AG04450 (cell line): ENCODE data around the gene NANOS2. TPM values are rescaled to one million over a fixed set of nuclear protein-coding genes. Genes with fewer than 3 reads are reported as not detected.

ENCODE experiments used
- CTCF ChIA-PET: fragments of 300-600, 350-600 bp; formaldehyde crosslinking; extraction: SDS; loops from one replicate; lab custom pipeline; 2022; ENCODE audit warnings: antibody characterized with exemption, inconsistent platforms; lab: Charles Lee
- POLR2A ChIA-PET: fragments of 350-600 bp; formaldehyde crosslinking; extraction: SDS; loops from one replicate; lab custom pipeline; 2021; ENCODE audit warnings: antibody characterized with exemption, inconsistent platforms; lab: Yijun Ruan, JAX
- DNase-seq: peaks from one replicate; pipeline ENCODE4 v3.0.0-alpha.2; 2011; ENCODE audit warnings: low read depth, low spot score
- H3K27ac ChIP-seq: one replicate; pipeline ENCODE4 v1.5.1; 2012; ENCODE audit warnings: low read depth, low read length, control low read depth
- H3K27me3 ChIP-seq: one replicate; pipeline ENCODE4 v1.6.0; 2012; ENCODE audit warnings: low read length; ENCODE audit not compliant: control insufficient read depth, insufficient read depth
- H3K4me3 ChIP-seq: 2 replicates; pipeline ENCODE4 v1.5.1; 2011; ENCODE audit warnings: mild to moderate bottlenecking, low read depth, low read length, control low read depth
- H3K9me3 ChIP-seq: 2 replicates; pipeline ENCODE4 v1.5.1; 2012; ENCODE audit warnings: low read length; ENCODE audit not compliant: control insufficient read depth, insufficient read depth
- polyA plus RNA-seq: library from polyadenylated mRNA; depleted of rRNA; stranded (reverse); fragments of >200 nt; gene quantifications from 2 replicates; pipeline ENCODE4 v1.2.3, GENCODE V29; 2011
- TF ChIP-seq, protein P1 (sequence below): IDR thresholded peaks from 2 replicates; pipeline ENCODE4 v1.5.1; 2011; ENCODE audit warnings: low read depth, low read length, control low read depth, inconsistent platforms

The NANOS2 gene
- polyA plus RNA-seq, 1 experiment, result not detected

GRCh38 chr19:45938733-45939319, 24.2 kb upstream of the NANOS2 start:
- Histone ChIP-seq H3K27ac (no peak overlapping the region), H3K27me3 (peaks cover 44% of the 10 kb centered on the region), H3K9me3 (peaks cover 6% of the 10 kb centered on the region; the same call in 1 of the 2 replicates), H3K4me3 (no peak overlapping the region)
- POLR2A ChIA-PET, result no interaction called here
- DNase-seq, result no peak
- CTCF ChIA-PET, result no interaction called here
- TF ChIP-seq, protein P1, sequence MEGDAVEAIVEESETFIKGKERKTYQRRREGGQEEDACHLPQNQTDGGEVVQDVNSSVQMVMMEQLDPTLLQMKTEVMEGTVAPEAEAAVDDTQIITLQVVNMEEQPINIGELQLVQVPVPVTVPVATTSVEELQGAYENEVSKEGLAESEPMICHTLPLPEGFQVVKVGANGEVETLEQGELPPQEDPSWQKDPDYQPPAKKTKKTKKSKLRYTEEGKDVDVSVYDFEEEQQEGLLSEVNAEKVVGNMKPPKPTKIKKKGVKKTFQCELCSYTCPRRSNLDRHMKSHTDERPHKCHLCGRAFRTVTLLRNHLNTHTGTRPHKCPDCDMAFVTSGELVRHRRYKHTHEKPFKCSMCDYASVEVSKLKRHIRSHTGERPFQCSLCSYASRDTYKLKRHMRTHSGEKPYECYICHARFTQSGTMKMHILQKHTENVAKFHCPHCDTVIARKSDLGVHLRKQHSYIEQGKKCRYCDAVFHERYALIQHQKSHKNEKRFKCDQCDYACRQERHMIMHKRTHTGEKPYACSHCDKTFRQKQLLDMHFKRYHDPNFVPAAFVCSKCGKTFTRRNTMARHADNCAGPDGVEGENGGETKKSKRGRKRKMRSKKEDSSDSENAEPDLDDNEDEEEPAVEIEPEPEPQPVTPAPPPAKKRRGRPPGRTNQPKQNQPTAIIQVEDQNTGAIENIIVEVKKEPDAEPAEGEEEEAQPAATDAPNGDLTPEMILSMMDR, result no peak

DNA sequence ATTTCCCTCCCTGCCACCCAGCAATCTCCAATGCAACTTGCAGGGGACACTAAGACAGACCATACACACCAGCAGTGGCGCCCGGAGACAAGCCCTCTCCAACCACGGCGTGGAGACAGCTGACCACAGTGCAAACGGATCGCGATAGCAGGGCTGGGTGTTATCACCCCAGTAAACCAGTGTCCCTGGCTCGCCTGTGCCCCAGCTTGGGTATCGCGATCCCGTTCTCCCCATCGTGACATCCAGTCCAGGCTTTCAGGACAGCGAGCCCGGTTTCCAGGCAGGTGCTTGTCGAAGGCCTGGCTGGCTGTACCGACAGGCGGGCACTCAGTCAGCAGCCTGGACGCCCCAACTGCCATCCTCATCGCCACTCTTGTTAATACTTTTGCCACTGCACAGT, 20.7 kb upstream of the NANOS2 start:
- TF ChIP-seq, protein P1, result no peak
- no peak overlapping the region for H3K27ac ChIP-seq
- H3K9me3 ChIP-seq, result peaks cover 3% of the 10 kb centered on the region; the same call in 1 of the 2 replicates
- H3K4me3 ChIP-seq, result no peak overlapping the region
- H3K27me3 ChIP-seq, result peaks cover 48% of the 10 kb centered on the region
- ChIA-PET POLR2A (no interaction called here), CTCF (no interaction called here)
- DNase-seq, result no peak

DNA sequence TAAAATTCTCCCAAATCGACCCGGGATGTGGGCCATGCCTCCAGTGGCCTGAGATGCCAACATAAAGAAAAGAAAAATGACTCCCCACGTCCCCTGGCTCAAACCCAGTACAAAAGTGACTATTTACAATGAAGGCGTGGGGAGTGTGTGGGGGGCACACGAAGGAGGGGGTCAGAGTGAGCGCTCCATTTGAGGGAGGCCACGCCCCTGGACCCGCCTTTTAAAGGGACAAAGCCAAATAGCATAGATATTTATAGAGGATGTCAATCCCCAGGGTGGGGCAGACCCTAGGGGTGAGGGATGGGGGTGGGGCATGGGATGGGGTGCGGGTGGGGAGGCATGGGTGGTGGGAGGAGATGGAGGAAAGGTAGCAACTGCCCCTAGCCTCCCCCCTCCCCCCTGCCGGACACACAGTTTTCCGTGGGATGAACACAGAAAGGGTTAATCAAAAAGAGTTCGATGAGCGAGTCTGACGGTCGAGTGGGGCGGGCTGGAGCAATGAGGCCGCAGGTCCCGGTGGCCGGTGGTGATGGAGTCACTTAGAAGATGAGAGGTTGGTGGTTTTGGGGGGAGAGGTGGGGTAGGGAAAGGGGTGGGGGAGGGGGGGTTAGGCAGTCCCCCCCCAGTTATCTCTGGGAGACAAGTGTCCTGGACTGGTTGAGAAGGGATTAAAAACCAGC, 20.1 kb upstream of the NANOS2 start:
- POLR2A ChIA-PET, result no interaction called here
- peaks cover 3% of the 10 kb centered on the region; the same call in 1 of the 2 replicates for H3K9me3 ChIP-seq
- DNase-seq, result no peak
- TF ChIP-seq, protein P1, result no peak
- H3K27me3 ChIP-seq, result peaks cover 46% of the 10 kb centered on the region
- H3K4me3 ChIP-seq, result no peak overlapping the region
- CTCF ChIA-PET, result no interaction called here
- no peak overlapping the region for H3K27ac ChIP-seq

GRCh38 chr19:45933759-45934158, 19.2 kb upstream of the NANOS2 start:
- TF ChIP-seq, protein P1, result no peak
- Histone ChIP-seq H3K27me3 (peaks cover 41% of the 10 kb centered on the region), H3K4me3 (no peak overlapping the region), H3K27ac (no peak overlapping the region), H3K9me3 (no peaks in the 10 kb centered on the region)
- ChIA-PET CTCF (no interaction called here), POLR2A (no interaction called here)
- DNase-seq, result no peak

DNA sequence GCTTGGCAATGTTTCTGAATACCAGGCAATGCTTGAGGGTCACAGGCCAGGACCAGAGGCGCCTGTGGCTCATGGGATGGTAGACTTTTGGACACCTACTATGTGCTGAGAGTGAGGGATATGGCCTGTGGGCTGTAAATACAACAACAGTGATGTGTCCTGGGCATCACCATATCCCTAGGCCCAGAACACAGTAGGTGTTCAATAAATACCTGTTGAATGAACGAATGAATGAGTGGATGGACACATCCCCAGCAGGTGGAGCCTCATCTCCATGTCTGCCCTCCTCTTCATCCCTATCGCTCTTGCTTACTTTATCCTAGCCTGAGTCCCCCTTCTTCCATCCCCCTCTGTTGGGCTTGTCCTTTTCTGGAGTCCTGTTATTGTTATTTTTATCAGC, 16.5 kb upstream of the NANOS2 start:
- Histone ChIP-seq H3K4me3 (no peak overlapping the region), H3K27ac (no peak overlapping the region), H3K27me3 (peaks cover 23% of the 10 kb centered on the region), H3K9me3 (no peaks in the 10 kb centered on the region)
- POLR2A ChIA-PET, result no interaction called here
- no peak for DNase-seq
- CTCF ChIA-PET, result no interaction called here
- TF ChIP-seq, protein P1, result no peak
